HEK293 (cell line): ENCODE data around the gene RABEPK.

ENCODE experiments used
- CTCF ChIA-PET: fragments of 350-600 bp; formaldehyde crosslinking; extraction: SDS; loops from one replicate; lab custom pipeline; 2021; ENCODE audit warnings: antibody characterized with exemption; lab: Yijun Ruan, JAX
- POLR2A ChIA-PET: fragments of 300-600 bp; formaldehyde crosslinking; extraction: SDS; loops from one replicate; lab custom pipeline; 2020; ENCODE audit warnings: antibody characterized with exemption, inconsistent platforms; lab: Yijun Ruan, JAX
- H3K27ac ChIP-seq: fragments of 200-500 bp; sonication (Bioruptor generic); 2 replicates; pipeline ENCODE4 v1.5.1; 2014; ENCODE audit warnings: low read depth, low read length, control low read depth, inconsistent platforms; ENCODE audit errors: extremely low read depth
- H3K36me3 ChIP-seq, 2 experiments: fragments of 200-500 bp in 1 of 2; sonication (Bioruptor generic) in 1 of 2; 1 replicate in 1 of 2; 2 replicates in 1 of 2; pipeline ENCODE4 v1.5.1; 2014 to 2017; ENCODE audit warnings: inconsistent platforms in 2 of 2, low read length in 2 of 2; ENCODE audit not compliant: control insufficient read depth in 2 of 2, insufficient read depth in 1 of 2
- H3K4me1 ChIP-seq: fragments of 200-500 bp; sonication (Bioruptor generic); 2 replicates; pipeline ENCODE4 v1.5.1; 2014; ENCODE audit warnings: mild to moderate bottlenecking, low read length, inconsistent platforms; ENCODE audit not compliant: control insufficient read depth, insufficient read depth
- H3K4me3 ChIP-seq: 2 replicates; pipeline ENCODE4 v1.5.1; 2011; ENCODE audit warnings: low read depth, mild to moderate bottlenecking, control low read depth, low read length, moderate library complexity
- H3K9me3 ChIP-seq: fragments of 200-500 bp; sonication (Bioruptor generic); 2 replicates; pipeline ENCODE4 v1.5.1; 2014; ENCODE audit warnings: low read depth, low read length, inconsistent platforms; ENCODE audit not compliant: control insufficient read depth, insufficient read depth
- TRIM28 ChIP-seq: IDR thresholded peaks from 2 replicates; pipeline ENCODE4 v1.6.1; 2011; ENCODE audit warnings: low read length, control low read depth, borderline replicate concordance
- ZFP37 ChIP-seq: fragments of 450-650 bp; formaldehyde crosslinking; IDR thresholded peaks from 2 replicates; pipeline ENCODE4 v1.5.1; 2016; ENCODE audit warnings: missing biosample characterization, missing genetic modification characterization
- ZNF10 ChIP-seq: fragments of 450-650 bp; formaldehyde crosslinking; IDR thresholded peaks from 2 replicates; pipeline ENCODE4 v1.5.1; 2017; ENCODE audit warnings: missing biosample characterization, missing genetic modification characterization
- ZNF121 ChIP-seq: fragments of 450-650 bp; formaldehyde crosslinking; IDR thresholded peaks from 2 replicates; pipeline ENCODE4 v1.5.1; 2016; ENCODE audit warnings: missing biosample characterization, missing genetic modification characterization
- ZNF138 ChIP-seq: fragments of 450-650 bp; formaldehyde crosslinking; IDR thresholded peaks from 2 replicates; pipeline ENCODE4 v1.5.1; 2016; ENCODE audit warnings: missing biosample characterization, missing genetic modification characterization, borderline replicate concordance
- ZNF426 ChIP-seq: fragments of 450-650 bp; formaldehyde crosslinking; IDR thresholded peaks from 2 replicates; pipeline ENCODE4 v1.5.1; 2017; ENCODE audit warnings: missing biosample characterization, missing genetic modification characterization, mild to moderate bottlenecking, inconsistent platforms, moderate library complexity
- ZNF518A ChIP-seq: fragments of 450-650 bp; formaldehyde crosslinking; conservative IDR thresholded peaks from 2 replicates; pipeline ENCODE4 v1.5.1; 2016; ENCODE audit warnings: low read depth, missing biosample characterization, missing genetic modification characterization
- ZNF704 ChIP-seq: fragments of 450-650 bp; formaldehyde crosslinking; IDR thresholded peaks from 2 replicates; pipeline ENCODE4 v1.5.1; 2016; ENCODE audit warnings: missing biosample characterization, missing genetic modification characterization

RABEPK gene

GRCh38 chr9:125238915-125239446, 38.6 kb downstream of the RABEPK start (continued):
- TF ChIP-seq ZNF518A (no peak), ZNF10 (tag by site-specific recombination) (no peak), ZNF138 (tag by site-specific recombination) (no peak)

GRCh38 chr9:125239631-125240597, 39.6 kb downstream of the RABEPK start:
- CTCF ChIA-PET, result no interaction called here
- Histone ChIP-seq H3K9me3 (no peaks in the 10 kb centered on the region), H3K4me1 (no peaks in the 10 kb centered on the region), H3K4me3 (peak overlapping the region; percentile 66), H3K36me3 (peaks cover 13 to 59% of the 10 kb centered on the region in 2 experiments; a peak in 2 of 3 replicates), H3K27ac (no peak overlapping the region; the same call in 1 of the 2 replicates)
- POLR2A ChIA-PET, result interaction anchor here (0.6 to 3.8 kb wide), 13 partner anchors 8 to 482 kb away, joined by 3 to 62 read pairs (median 13); partner anchors contain the start of genes GAPVD1, PPP6C and RABEPK
- TF ChIP-seq ZNF704 (tag by site-specific recombination) (no peak), ZNF121 (peak; percentile 79)

- ChIA-PET CTCF (interaction anchor here (0.7 kb wide), 1 partner anchor 97 kb away, joined by 4 read pairs; no protein-coding TSS in a partner anchor), POLR2A (interaction anchor here (0.7 to 3.8 kb wide), 25 partner anchors 9 to 505 kb away, joined by 3 to 62 read pairs (median 9); partner anchors contain the start of genes ARPC5L, GAPVD1, PPP6C and RABEPK)
- 0 out of 2 replicates have a peak, but pooled peaks have one; percentile 4 for TF ChIP-seq TRIM28
- no peak for TF ChIP-seq ZNF426 (tag by site-specific recombination)
- peak; percentile 73; the same call in 1 of the 2 replicates for TF ChIP-seq ZFP37 (tag by site-specific recombination)
- TF ChIP-seq, all 188 proteins: peak for 2
- peak overlapping the region; percentile 67 for H3K27ac ChIP-seq
- H3K4me3 ChIP-seq, result peak overlapping the region; percentile 66
- no peaks in the 10 kb centered on the region for H3K9me3 ChIP-seq
- H3K36me3 ChIP-seq, result peaks cover 13 to 52% of the 10 kb centered on the region in 2 experiments; a peak in 2 of 3 replicates
- no peaks in the 10 kb centered on the region for H3K4me1 ChIP-seq
Observed at GRCh38 chr9:125240649-125240999, 40.3 kb downstream of the RABEPK start.
